MM.1S (cell line): ENCODE results near the gene NSUN5.

Source experiments
- DNase-seq: peaks from one replicate; pipeline ENCODE4 v3.0.0-alpha.2; 2015
- H2AFZ ChIP-seq: fragments of 300-600 bp; sonication (generic); 2 replicates; pipeline ENCODE4 v1.6.0; 2016; ENCODE audit warnings: antibody characterized with exemption, low read length
- H3F3A ChIP-seq: fragments of 300-600 bp; sonication (generic); 2 replicates; pipeline ENCODE4 v1.6.1; 2016; ENCODE audit warnings: mild to moderate bottlenecking, antibody characterized with exemption, low read length, moderate library complexity, mixed read lengths; ENCODE audit not compliant: insufficient read depth
- H3K27ac ChIP-seq: fragments of 300-600 bp; sonication (generic); 2 replicates; pipeline ENCODE4 v1.5.1; 2016; ENCODE audit warnings: mild to moderate bottlenecking, low read length
- H3K27me3 ChIP-seq: fragments of 300-600 bp; sonication (generic); replicated peaks from 2 replicates; pipeline ENCODE4 v1.6.0; 2016; ENCODE audit warnings: low read length; ENCODE audit not compliant: insufficient read depth
- H3K36me3 ChIP-seq: fragments of 300-600 bp; sonication (generic); replicated peaks from 2 replicates; pipeline ENCODE4 v1.6.1; 2016; ENCODE audit warnings: mild to moderate bottlenecking, low read length, mixed read lengths; ENCODE audit not compliant: insufficient read depth
- H3K4me1 ChIP-seq: fragments of 300-600 bp; sonication (generic); 2 replicates; pipeline ENCODE4 v1.6.1; 2016; ENCODE audit warnings: low read length, mixed read lengths
- H3K4me2 ChIP-seq: fragments of 300-600 bp; sonication (generic); 2 replicates; pipeline ENCODE4 v1.6.0; 2016; ENCODE audit warnings: low read depth, low read length
- H3K4me3 ChIP-seq: fragments of 300-600 bp; sonication (generic); 2 replicates; pipeline ENCODE4 v1.5.1; 2016; ENCODE audit warnings: low read length, mixed read lengths
- H3K79me2 ChIP-seq: fragments of 300-600 bp; sonication (generic); 2 replicates; pipeline ENCODE4 v1.6.1; 2016; ENCODE audit warnings: mixed run types, low read length, mixed read lengths
- H3K9ac ChIP-seq: fragments of 300-600 bp; sonication (generic); 2 replicates; pipeline ENCODE4 v1.6.1; 2016; ENCODE audit warnings: low read length, mixed read lengths
- H3K9me2 ChIP-seq: fragments of 300-600 bp; sonication (generic); replicated peaks from 2 replicates; pipeline ENCODE4 v1.6.1; 2016; ENCODE audit warnings: mild to moderate bottlenecking, low read length, mixed read lengths; ENCODE audit not compliant: insufficient read depth
- H3K9me3 ChIP-seq: fragments of 300-600 bp; sonication (generic); replicated peaks from 2 replicates; pipeline ENCODE4 v1.6.1; 2016; ENCODE audit warnings: mild to moderate bottlenecking, low read length, mixed read lengths; ENCODE audit not compliant: insufficient read depth
- H4K20me1 ChIP-seq: fragments of 300-600 bp; sonication (generic); 2 replicates; pipeline ENCODE4 v1.6.1; 2016; ENCODE audit warnings: mild to moderate bottlenecking, low read length, moderate library complexity, mixed read lengths; ENCODE audit not compliant: insufficient read depth
- EZH2 ChIP-seq: fragments of 300-600 bp; sonication (generic); optimal IDR thresholded peaks from 2 replicates; pipeline ENCODE3; 2017; ENCODE audit warnings: low read depth, mild to moderate bottlenecking, antibody characterized with exemption, low read length, mixed read lengths
- EZH2phosphoT487 ChIP-seq: fragments of 300-600 bp; sonication (generic); IDR thresholded peaks from 2 replicates; pipeline ENCODE4 v1.6.1; 2018; ENCODE audit warnings: antibody characterized with exemption, low read length
- TF ChIP-seq, protein P1 (sequence below): fragments of 300-600 bp; sonication (generic); IDR thresholded peaks from 2 replicates; pipeline ENCODE4 v1.5.1; 2016; ENCODE audit warnings: antibody characterized with exemption, low read length, mixed read lengths

The NSUN5 gene

DNA sequence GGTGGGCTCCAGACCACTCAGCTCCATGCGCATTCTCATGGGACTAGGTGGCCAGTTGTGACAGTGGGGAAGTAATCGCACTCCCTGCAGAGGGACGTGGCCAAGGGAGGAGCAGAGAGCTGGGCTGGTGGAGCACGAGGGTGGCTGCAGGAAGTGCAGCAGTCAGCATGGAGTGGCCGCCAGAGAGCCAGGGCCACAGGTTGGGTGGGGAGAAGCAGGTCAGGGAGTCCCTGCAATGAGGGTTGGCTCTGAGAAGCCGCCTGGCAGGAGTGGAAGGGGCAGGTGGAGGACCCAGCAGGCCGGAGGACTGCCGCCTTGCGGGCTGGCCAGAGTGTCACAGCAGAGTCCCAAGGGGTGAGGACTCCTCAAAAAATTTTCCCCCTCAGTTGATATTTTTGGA, 45.6 kb upstream of the NSUN5 start:
- Histone ChIP-seq H3K79me2 (no peaks in the 10 kb centered on the region), H3K9me2 (no peaks in the 10 kb centered on the region), H3K4me3 (no peak overlapping the region), H4K20me1 (no peaks in the 10 kb centered on the region), H3K27me3 (no peaks in the 10 kb centered on the region), H3K27ac (no peak overlapping the region), H3K4me1 (0 out of 2 replicates have a peak, but pooled peaks cover 5% of the 10 kb centered on the region), H3K36me3 (no peaks in the 10 kb centered on the region), H3K9me3 (no peaks in the 10 kb centered on the region), H3K9ac (no peak overlapping the region), H3K4me2 (no peak overlapping the region), H3F3A (no peaks in the 10 kb centered on the region), H2AFZ (no peak overlapping the region)
- no peak for TF ChIP-seq EZH2phosphoT487
- no peak for TF ChIP-seq EZH2
- TF ChIP-seq, protein P1, sequence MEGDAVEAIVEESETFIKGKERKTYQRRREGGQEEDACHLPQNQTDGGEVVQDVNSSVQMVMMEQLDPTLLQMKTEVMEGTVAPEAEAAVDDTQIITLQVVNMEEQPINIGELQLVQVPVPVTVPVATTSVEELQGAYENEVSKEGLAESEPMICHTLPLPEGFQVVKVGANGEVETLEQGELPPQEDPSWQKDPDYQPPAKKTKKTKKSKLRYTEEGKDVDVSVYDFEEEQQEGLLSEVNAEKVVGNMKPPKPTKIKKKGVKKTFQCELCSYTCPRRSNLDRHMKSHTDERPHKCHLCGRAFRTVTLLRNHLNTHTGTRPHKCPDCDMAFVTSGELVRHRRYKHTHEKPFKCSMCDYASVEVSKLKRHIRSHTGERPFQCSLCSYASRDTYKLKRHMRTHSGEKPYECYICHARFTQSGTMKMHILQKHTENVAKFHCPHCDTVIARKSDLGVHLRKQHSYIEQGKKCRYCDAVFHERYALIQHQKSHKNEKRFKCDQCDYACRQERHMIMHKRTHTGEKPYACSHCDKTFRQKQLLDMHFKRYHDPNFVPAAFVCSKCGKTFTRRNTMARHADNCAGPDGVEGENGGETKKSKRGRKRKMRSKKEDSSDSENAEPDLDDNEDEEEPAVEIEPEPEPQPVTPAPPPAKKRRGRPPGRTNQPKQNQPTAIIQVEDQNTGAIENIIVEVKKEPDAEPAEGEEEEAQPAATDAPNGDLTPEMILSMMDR, result no peak
- no peak for DNase-seq

DNA sequence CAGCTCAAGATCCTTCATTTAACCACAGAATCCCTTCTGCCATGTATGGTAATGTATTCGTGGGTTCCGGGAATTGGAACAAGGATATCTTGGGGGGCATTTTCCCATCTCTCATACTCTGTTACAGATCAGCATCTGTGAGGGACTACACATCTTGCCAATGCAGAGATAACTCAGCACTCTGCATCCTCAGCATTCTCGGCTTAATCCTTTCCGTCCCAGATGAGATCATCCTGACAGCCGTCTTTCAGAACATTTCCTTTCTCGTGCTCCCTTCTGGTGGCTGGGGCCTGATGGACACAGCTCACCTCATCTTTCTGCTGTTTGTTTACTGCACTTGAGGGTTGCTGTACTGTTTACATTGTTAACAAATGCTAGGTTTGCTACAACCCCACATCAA, 44.6 kb upstream of the NSUN5 start:
- no peaks in the 10 kb centered on the region for H3K9me3 ChIP-seq
- no peak overlapping the region for H3K9ac ChIP-seq
- no peak overlapping the region for H2AFZ ChIP-seq
- no peaks in the 10 kb centered on the region for H3K27me3 ChIP-seq
- no peaks in the 10 kb centered on the region for H3K9me2 ChIP-seq
- no peak overlapping the region for H3K4me2 ChIP-seq
- H3K4me3 ChIP-seq, result no peak overlapping the region
- H4K20me1 ChIP-seq, result no peaks in the 10 kb centered on the region
- no peaks in the 10 kb centered on the region for H3K79me2 ChIP-seq
- H3K4me1 ChIP-seq, result 0 out of 2 replicates have a peak, but pooled peaks cover 5% of the 10 kb centered on the region
- no peak for TF ChIP-seq EZH2
- no peak for TF ChIP-seq EZH2phosphoT487
- TF ChIP-seq, protein P1, result no peak
- DNase-seq, result no peak
- H3K27ac ChIP-seq, result no peak overlapping the region
- no peaks in the 10 kb centered on the region for H3F3A ChIP-seq
- H3K36me3 ChIP-seq, result no peaks in the 10 kb centered on the region

DNA sequence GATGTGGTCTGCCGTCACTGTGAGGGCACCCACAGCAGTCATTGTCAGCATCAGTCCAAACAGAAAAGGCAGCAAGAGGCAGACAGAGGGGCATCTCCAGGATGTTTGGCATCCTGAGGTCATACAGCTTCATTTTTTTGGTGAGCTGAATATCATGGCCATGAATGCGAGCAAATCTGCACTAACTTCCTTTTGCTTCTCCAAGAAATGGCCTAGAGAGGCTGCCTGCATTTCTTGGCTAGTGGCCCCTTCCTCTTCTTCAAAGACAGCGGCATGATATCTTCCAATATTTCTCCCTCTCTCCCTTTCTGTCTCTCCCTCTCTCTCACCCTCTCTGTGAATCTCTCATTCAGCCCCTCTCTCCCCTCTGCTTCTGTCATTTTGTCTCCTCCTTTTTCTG, 44.2 kb upstream of the NSUN5 start:
- no peaks in the 10 kb centered on the region for H3K79me2 ChIP-seq
- H3K36me3 ChIP-seq, result no peaks in the 10 kb centered on the region
- TF ChIP-seq EZH2phosphoT487 (no peak), EZH2 (no peak)
- TF ChIP-seq, protein P1, result no peak
- H3K4me1 ChIP-seq, result 0 out of 2 replicates have a peak, but pooled peaks cover under 1% of the 10 kb centered on the region
- no peaks in the 10 kb centered on the region for H3F3A ChIP-seq
- no peak overlapping the region for H3K27ac ChIP-seq
- no peaks in the 10 kb centered on the region for H3K27me3 ChIP-seq
- no peaks in the 10 kb centered on the region for H3K9me3 ChIP-seq
- H3K9me2 ChIP-seq, result no peaks in the 10 kb centered on the region
- H4K20me1 ChIP-seq, result no peaks in the 10 kb centered on the region
- H3K4me2 ChIP-seq, result no peak overlapping the region
- no peak for DNase-seq
- H3K9ac ChIP-seq, result no peak overlapping the region
- no peak overlapping the region for H3K4me3 ChIP-seq
- no peak overlapping the region for H2AFZ ChIP-seq
